Dedifferentiated amniotic fluid mesenchymal stem cell (primary cell): ENCODE measurements around the gene CCNG1.
A peak's percentile ranks its signal among the peaks of the same experiment; 100 is the strongest.
"Not testable (repeated sequence)": the region's sequence is repeated elsewhere in the genome, so short reads cannot be mapped to it uniquely, and the experiment has no call there.

Source experiments
- DNase-seq: peaks from one replicate; pipeline ENCODE4 v3.0.0-alpha.2; 2016; ENCODE audit errors: extremely low spot score

The CCNG1 gene, protein sequence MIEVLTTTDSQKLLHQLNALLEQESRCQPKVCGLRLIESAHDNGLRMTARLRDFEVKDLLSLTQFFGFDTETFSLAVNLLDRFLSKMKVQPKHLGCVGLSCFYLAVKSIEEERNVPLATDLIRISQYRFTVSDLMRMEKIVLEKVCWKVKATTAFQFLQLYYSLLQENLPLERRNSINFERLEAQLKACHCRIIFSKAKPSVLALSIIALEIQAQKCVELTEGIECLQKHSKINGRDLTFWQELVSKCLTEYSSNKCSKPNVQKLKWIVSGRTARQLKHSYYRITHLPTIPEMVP

GRCh38 chr5:163437309-163438182, at the start of gene CCNG1:
CCNG1 (plus strand) TSS chr5:163437595; CDS start chr5:163439257, 1,662 bp downstream.
- peak; percentile 97 for DNase-seq

DNA sequence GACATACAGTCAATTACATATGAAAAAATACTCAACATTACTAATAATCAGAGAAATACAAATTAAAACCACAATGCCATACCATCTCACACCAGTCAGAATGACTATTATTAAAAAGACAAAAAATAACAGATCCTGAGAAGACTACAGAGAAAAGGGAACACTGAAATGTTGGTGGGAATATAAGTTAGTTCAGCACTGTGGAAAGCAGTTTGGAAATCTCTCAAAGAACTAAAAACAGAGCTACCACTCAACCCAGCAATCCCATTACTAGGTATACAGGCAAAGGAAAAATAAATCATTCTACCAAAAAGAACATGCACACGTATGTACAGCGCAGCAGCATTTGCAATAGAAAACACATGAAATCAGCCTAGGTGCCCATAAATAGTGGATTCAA, 41.6 kb upstream of the CCNG1 start:
- DNase-seq: no peak

- not testable (repeated sequence) for DNase-seq
These were observed 40.5 kb upstream of the CCNG1 start for GRCh38 chr5:163396818-163397340.

- no peak for DNase-seq
These were observed 40.0 kb upstream of the CCNG1 start for GRCh38 chr5:163397354-163397753.

GRCh38 chr5:163399923-163400322, 37.5 kb upstream of the CCNG1 start:
- DNase-seq: no peak

- DNase-seq: no peak
These were observed 36.1 kb upstream of the CCNG1 start for GRCh38 chr5:163401271-163401670.

GRCh38 chr5:163402007-163402406, 35.4 kb upstream of the CCNG1 start:
- DNase-seq: no peak

- DNase-seq: no peak
These were observed 32.8 kb upstream of the CCNG1 start for GRCh38 chr5:163404364-163405173.

DNA sequence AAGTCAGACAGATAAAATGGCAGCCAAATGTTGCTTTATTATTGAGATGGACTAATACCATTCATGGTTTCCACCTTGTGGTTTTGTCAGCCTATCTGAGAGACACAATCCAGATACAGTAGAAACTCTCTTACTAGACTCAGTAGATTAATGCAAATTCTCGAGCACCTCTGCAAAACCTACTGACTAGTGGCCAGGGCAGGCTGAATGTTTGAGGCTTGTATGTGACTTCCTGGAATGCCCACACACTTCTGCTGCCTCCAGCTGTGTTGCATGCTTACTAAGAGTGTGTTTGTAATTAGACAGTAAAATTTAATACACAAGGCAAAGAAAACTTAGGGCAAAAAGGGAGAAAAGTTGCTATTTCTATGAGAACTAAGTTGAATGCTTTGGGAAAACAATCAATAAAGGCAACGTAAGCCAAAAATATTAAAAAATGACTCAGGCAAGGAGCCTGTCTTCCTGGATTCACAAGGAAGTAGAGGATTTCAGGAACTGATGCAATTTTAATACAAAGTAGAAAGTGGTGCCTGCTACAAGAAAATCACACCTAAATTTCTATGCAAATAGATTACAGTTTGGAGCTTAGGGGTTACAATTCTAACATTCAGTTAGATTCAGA, 30.2 kb upstream of the CCNG1 start:
- peak; percentile 24 for DNase-seq

DNA sequence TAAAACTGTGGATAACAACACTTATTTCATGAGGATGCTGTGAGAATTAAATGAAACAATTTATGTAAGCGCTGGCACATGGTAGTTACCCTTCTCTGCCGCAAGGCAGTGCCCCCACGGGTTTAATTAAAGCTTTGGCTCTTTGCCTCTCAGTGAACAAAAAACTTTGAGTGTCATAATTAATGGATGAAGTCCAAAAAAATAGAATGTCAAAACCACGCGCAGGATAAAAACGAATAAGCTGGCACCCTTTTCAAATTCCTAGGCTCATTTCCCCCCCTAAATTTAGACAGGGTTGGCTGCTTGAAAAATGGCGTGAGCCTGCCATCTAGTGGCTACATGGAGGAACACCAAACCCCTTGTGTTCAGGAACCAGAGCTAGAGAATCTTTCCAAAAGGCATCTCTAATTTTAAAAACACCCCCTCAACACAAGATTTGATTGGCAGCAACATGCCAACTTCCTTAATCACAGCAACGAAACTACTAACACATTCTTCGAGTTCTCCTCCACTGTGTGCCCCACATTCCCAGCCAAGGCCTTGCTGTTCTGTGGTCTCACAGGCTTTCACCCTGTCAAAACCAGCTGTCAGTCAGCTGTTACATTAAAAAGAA, 29.0 kb upstream of the CCNG1 start:
- peak; percentile 56 for DNase-seq

- no peak for DNase-seq
These were observed 28.0 kb upstream of the CCNG1 start for GRCh38 chr5:163409384-163409783.

DNA sequence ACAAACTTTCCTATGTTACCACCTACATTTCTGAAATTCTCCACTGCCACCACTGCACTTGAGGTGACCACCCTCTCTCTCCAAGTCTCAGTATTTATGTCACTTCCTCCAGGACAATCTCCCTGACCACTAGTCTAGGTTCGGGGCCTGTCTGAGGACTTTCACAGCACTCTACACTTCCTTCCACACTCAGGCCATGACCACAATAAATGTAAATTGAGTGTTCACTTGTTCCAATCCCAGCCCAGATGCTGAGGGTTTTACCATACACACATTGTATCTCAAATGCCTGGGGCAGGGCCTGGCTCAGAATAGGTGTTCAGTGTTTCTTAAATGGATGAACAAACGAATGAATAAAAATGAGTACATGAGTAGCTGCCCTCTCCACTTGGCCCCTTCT, 26.9 kb upstream of the CCNG1 start:
- DNase-seq: no peak

- not testable (repeated sequence) for DNase-seq
These were observed 21.7 kb upstream of the CCNG1 start for GRCh38 chr5:163415673-163416072.

DNA sequence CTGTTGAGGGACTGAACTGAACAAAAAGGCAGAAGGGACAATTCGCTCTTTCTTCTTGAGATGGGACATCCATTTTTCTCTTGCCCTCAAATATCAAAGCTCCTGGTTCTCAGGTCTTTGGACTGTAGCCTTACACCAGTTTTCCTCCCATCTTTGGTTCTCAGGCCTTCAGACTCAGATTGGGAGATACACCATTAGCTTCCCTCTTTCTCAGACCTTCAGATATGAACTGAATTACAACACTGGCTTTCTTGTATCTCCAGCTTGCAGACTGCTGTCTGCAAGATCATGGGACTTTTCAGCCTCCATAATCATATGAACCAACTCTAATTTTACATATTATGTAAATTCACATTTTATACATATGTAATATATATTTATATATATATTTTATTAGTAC, 12.6 kb upstream of the CCNG1 start:
- DNase-seq: no peak

GRCh38 chr5:163426128-163426527, 11.3 kb upstream of the CCNG1 start:
- not testable (repeated sequence) for DNase-seq

DNA sequence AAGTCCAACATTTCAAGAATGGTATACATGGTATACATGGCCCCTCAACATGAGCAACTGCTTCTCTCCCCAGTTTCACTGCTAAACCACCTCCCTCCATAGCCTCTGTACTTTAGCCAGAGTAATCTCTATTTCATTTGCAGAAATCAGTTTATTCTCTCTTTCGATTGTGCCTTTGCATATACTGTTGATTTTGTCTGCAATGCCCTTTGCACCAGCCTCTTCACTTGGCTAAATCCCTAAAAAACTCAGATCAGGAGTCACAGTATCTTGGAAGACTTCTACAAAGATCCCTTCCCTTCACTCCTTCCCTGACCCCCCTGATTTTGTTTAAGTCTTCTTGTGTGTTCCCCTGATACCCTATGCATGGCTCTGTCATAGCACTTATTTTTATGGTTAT, 4.9 kb upstream of the CCNG1 start:
- DNase-seq: no peak

GRCh38 chr5:163433271-163433670, 4.1 kb upstream of the CCNG1 start:
- DNase-seq: no peak

- DNase-seq: no peak
These were observed 3.0 kb upstream of the CCNG1 start for GRCh38 chr5:163434401-163434866.

DNA sequence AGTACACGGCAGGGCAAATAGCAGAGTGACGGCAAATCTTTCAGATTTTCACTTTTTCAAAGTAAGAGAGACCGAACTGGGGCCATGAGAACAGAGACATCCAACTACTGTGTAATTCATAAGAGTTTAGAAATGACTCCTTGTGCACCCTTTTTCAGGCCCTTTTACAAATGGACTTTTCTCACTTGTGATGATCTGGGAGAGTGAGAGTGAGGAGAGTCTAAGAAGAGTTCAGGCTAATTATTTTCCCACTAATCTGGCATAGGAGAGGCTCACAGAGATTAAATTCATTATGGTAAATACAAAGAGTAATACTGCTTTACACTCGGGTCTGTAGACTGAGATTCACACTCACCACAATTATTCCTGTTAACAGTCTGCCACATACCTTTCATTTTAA, 880 bp upstream of the CCNG1 start:
- DNase-seq: no peak

- no peak for DNase-seq
These were observed 435 bp upstream of the CCNG1 start for GRCh38 chr5:163437011-163437308.

DNA sequence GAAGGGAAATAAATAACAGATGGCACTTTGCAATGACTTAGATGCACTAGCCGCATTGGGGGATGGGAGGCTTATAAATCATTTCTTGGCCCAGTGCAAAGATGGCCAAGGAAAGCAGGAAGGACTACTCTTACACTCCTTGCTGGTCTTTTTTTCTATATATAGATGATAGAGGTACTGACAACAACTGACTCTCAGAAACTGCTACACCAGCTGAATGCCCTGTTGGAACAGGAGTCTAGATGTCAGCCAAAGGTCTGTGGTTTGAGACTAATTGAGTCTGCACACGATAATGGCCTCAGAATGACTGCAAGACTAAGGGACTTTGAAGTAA, 1.7 kb downstream of the CCNG1 start:
- DNase-seq: no peak
